ENCODE results near the gene AUTS2.

The AUTS2 gene

GRCh38 chr7:70456719-70457118, 858.4 kb downstream of the AUTS2 start:
- no peak for DNase-seq

- no peak for DNase-seq
These were observed 859.2 kb downstream of the AUTS2 start for GRCh38 chr7:70457482-70457881.

GRCh38 chr7:70457883-70458680, 859.8 kb downstream of the AUTS2 start:
- no peak for DNase-seq

GRCh38 chr7:70458745-70459144, 860.5 kb downstream of the AUTS2 start:
- no peak for DNase-seq

GRCh38 chr7:70459546-70459945, 861.3 kb downstream of the AUTS2 start:
- DNase-seq, result no peak

- DNase-seq, result no peak
These were observed 861.8 kb downstream of the AUTS2 start for GRCh38 chr7:70460071-70460470.

GRCh38 chr7:70460562-70460961, 862.3 kb downstream of the AUTS2 start:
- DNase-seq, result no peak

GRCh38 chr7:70463352-70463938, 865.2 kb downstream of the AUTS2 start:
- no peak for DNase-seq

GRCh38 chr7:70466725-70467364, 868.6 kb downstream of the AUTS2 start:
- no peak for DNase-seq

GRCh38 chr7:70470746-70471145, 872.5 kb downstream of the AUTS2 start:
- no peak for DNase-seq

GRCh38 chr7:70472601-70473237, 874.4 kb downstream of the AUTS2 start:
- no peak for DNase-seq

- DNase-seq, result no peak
These were observed 876.5 kb downstream of the AUTS2 start for GRCh38 chr7:70474639-70475234.

- DNase-seq, result peak in 1 of 2 experiments; percentile 39
These were observed 879.0 kb downstream of the AUTS2 start for GRCh38 chr7:70477036-70478010.

GRCh38 chr7:70479153-70480021, 881.1 kb downstream of the AUTS2 start:
- DNase-seq, result no peak

- DNase-seq, result no peak
These were observed 882.8 kb downstream of the AUTS2 start for GRCh38 chr7:70480927-70481569.

- no peak for DNase-seq
These were observed 883.4 kb downstream of the AUTS2 start for GRCh38 chr7:70481570-70482123.

GRCh38 chr7:70484255-70484654, 886.0 kb downstream of the AUTS2 start:
- no peak for DNase-seq

GRCh38 chr7:70486977-70487376, 888.7 kb downstream of the AUTS2 start:
- DNase-seq, result no peak

GRCh38 chr7:70487428-70487827, 889.2 kb downstream of the AUTS2 start:
- DNase-seq, result no peak

GRCh38 chr7:70487886-70488285, 889.6 kb downstream of the AUTS2 start:
- no peak for DNase-seq

Measured in NCI-H526 (cell line).